SU-DHL-6 (cell line): Measurements from ENCODE around the gene TBC1D1.

Source experiments
- H2AFZ ChIP-seq: fragments of 200-600 bp; sonication (generic); 2 replicates; pipeline ENCODE4 v1.6.1; 2014; ENCODE audit warnings: low read depth, mild to moderate bottlenecking, moderate library complexity, mixed read lengths, antibody characterized with exemption, low read length; ENCODE audit not compliant: severe bottlenecking
- H3F3A ChIP-seq: fragments of 200-600 bp; shearing (Covaris generic); 2 replicates; pipeline ENCODE4 v1.6.0; 2016; ENCODE audit warnings: antibody characterized with exemption, mild to moderate bottlenecking; ENCODE audit not compliant: insufficient read depth
- H3K27ac ChIP-seq: fragments of 200-600 bp; sonication (generic); 2 replicates; pipeline ENCODE4 v1.5.1; 2016; ENCODE audit warnings: low read depth, mild to moderate bottlenecking, low read length, moderate library complexity, mixed read lengths
- H3K27me3 ChIP-seq: fragments of 200-600 bp; sonication (generic), shearing (Covaris generic); 2 replicates; pipeline ENCODE4 v1.6.0; 2014; ENCODE audit warnings: mild to moderate bottlenecking, low read length
- H3K36me3 ChIP-seq: fragments of 200-600 bp; sonication (generic); 2 replicates; pipeline ENCODE4 v1.6.1; 2014; ENCODE audit warnings: mild to moderate bottlenecking, low read length, mixed read lengths
- H3K4me2 ChIP-seq: fragments of 300-600, 200-600 bp; shearing (Covaris generic), sonication (generic); 2 replicates; pipeline ENCODE4 v1.6.0; 2014; ENCODE audit warnings: low read length, low read depth, mild to moderate bottlenecking; ENCODE audit not compliant: poor library complexity, severe bottlenecking
- H3K4me3 ChIP-seq: fragments of 200-600 bp; sonication (generic); 2 replicates; pipeline ENCODE4 v1.5.1; 2014; ENCODE audit warnings: antibody characterized with exemption, low read length, mild to moderate bottlenecking, mixed read lengths; ENCODE audit not compliant: insufficient read depth, poor library complexity, severe bottlenecking
- H3K79me2 ChIP-seq: fragments of 200-600 bp; sonication (generic); 2 replicates; pipeline ENCODE4 v1.6.1; 2014; ENCODE audit warnings: mild to moderate bottlenecking, low read length, moderate library complexity; ENCODE audit not compliant: insufficient read depth
- H3K9ac ChIP-seq: fragments of 200-600 bp; sonication (generic); 2 replicates; pipeline ENCODE4 v1.7.0; 2014; ENCODE audit warnings: mild to moderate bottlenecking, low read length
- H3K9me2 ChIP-seq: fragments of 200-600 bp; sonication (generic); replicated peaks from 2 replicates; pipeline ENCODE4 v1.6.1; 2014; ENCODE audit warnings: low read length; ENCODE audit not compliant: insufficient read depth
- H3K9me3 ChIP-seq: fragments of 200-600 bp; sonication (generic); 2 replicates; pipeline ENCODE4 v1.6.1; 2014; ENCODE audit warnings: low read length, mixed read lengths; ENCODE audit not compliant: insufficient read depth
- H4K20me1 ChIP-seq: fragments of 200-600 bp; sonication (generic); 2 replicates; pipeline ENCODE4 v1.6.1; 2014; ENCODE audit warnings: low read depth, mild to moderate bottlenecking, antibody characterized with exemption, low read length, moderate library complexity, mixed read lengths
- CTCF ChIP-seq: fragments of 200-600 bp; sonication (generic); IDR thresholded peaks from one replicate; pipeline ENCODE4 v1.5.1; 2017; ENCODE audit warnings: antibody characterized with exemption, mild to moderate bottlenecking, low read length, moderate library complexity; ENCODE audit not compliant: insufficient read depth, poor library complexity, severe bottlenecking
- EZH2phosphoT487 ChIP-seq: fragments of 200-600 bp; sonication (generic), shearing (Covaris generic); conservative IDR thresholded peaks from 2 replicates; pipeline ENCODE4 v1.6.1; 2018; ENCODE audit warnings: mild to moderate bottlenecking, antibody characterized with exemption, low read length, moderate library complexity, mixed read lengths

The TBC1D1 gene

GRCh38 chr4:38088321-38088720, 197.4 kb downstream of the TBC1D1 start:
- TF ChIP-seq EZH2phosphoT487 (no peak), CTCF (no peak)
- Histone ChIP-seq H2AFZ (no peak overlapping the region), H3K27ac (no peak overlapping the region), H3F3A (no peaks in the 10 kb centered on the region), H3K79me2 (no peaks in the 10 kb centered on the region), H3K36me3 (peaks cover 6% of the 10 kb centered on the region; the same call in 1 of the 2 replicates), H3K4me3 (no peak overlapping the region), H3K9me3 (no peaks in the 10 kb centered on the region), H3K27me3 (no peaks in the 10 kb centered on the region), H3K9ac (no peak overlapping the region), H4K20me1 (no peaks in the 10 kb centered on the region), H3K4me2 (no peak overlapping the region), H3K9me2 (no peaks in the 10 kb centered on the region)

GRCh38 chr4:38089961-38090360, 199.1 kb downstream of the TBC1D1 start:
- Histone ChIP-seq H3K4me3 (no peak overlapping the region), H2AFZ (no peak overlapping the region), H3K27me3 (no peaks in the 10 kb centered on the region), H3K9me2 (no peaks in the 10 kb centered on the region), H3K9ac (no peak overlapping the region), H3K27ac (no peak overlapping the region), H3K36me3 (peaks cover 6% of the 10 kb centered on the region; the same call in 1 of the 2 replicates), H4K20me1 (no peaks in the 10 kb centered on the region), H3K79me2 (no peaks in the 10 kb centered on the region), H3K4me2 (no peak overlapping the region), H3K9me3 (no peaks in the 10 kb centered on the region), H3F3A (no peaks in the 10 kb centered on the region)
- no peak for TF ChIP-seq CTCF
- TF ChIP-seq EZH2phosphoT487, result no peak

DNA sequence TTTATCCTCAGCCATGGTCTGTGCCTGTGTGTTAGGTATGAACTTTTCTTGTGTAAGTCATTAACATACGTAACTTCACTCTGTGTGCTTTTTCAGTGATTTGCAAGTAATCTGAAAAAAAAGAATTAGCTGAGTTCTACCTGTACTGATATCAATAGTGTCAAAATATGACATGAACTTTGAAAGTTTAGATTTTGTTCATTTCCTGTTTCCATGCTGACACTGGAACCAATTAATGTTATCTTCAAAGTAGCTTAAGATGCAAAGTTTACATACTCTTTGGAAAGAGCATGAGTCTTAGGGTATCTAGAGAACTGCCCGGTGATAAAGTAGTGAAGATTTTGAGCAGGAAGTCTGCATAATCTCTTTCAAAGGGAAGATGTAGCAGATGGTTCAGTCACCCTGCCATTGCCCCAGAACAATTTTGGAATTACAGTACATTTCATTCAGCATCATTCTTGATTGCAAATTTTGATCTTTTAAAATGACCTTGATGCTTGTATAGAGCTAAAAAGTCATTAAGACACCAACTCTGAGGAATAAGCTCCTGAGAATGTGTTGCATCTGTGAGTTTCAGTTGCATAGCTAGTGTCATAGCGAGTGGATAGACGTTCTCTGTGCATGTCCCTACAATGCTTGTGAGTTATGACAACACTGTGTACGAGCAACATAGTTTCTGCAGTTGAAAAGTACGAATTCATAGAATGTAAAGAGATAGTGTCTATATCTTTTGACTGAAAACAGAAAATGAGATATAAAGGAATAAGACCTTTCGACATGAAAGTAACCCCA, 199.8 kb downstream of the TBC1D1 start:
- H3K27ac ChIP-seq, result no peak overlapping the region
- no peak overlapping the region for H3K4me2 ChIP-seq

More for the DNA sequence above, 199.8 kb downstream of the TBC1D1 start:
- no peak for TF ChIP-seq CTCF
- TF ChIP-seq EZH2phosphoT487, result no peak
- no peaks in the 10 kb centered on the region for H3K27me3 ChIP-seq
- peaks cover 6% of the 10 kb centered on the region; the same call in 1 of the 2 replicates for H3K36me3 ChIP-seq
- H2AFZ ChIP-seq, result no peak overlapping the region
- H3K9me2 ChIP-seq, result no peaks in the 10 kb centered on the region
- H3F3A ChIP-seq, result no peaks in the 10 kb centered on the region
- no peak overlapping the region for H3K9ac ChIP-seq
- no peak overlapping the region for H3K4me3 ChIP-seq
- no peaks in the 10 kb centered on the region for H3K9me3 ChIP-seq
- no peaks in the 10 kb centered on the region for H3K79me2 ChIP-seq
- no peaks in the 10 kb centered on the region for H4K20me1 ChIP-seq
